Stimulated activated effector memory CD8-positive, alpha-beta T cell treated with anti-CD3 and anti-CD28 coated beads, Interleukin-12 subunit alpha, Interleukin-12 subunit beta, amount 100 ng/mL, for 72 hours (primary cell): ENCODE measurements around the gene EDEM2.
"Not testable (repeated sequence)": the region's sequence is repeated elsewhere in the genome, so short reads cannot be mapped to it uniquely, and the experiment has no call there.

Source experiments
- ATAC-seq: fragments of 150-1000 bp; cut with Tn5 transposase; 2 replicates; pipeline ENCODE4 v1.10.0; 2021
- DNase-seq, 2 donors: peaks; one replicate each; pipeline ENCODE4 v3.0.0; 2021 to 2022; ENCODE audit warnings: low spot score in 2 of 2
- H3K27ac Mint-ChIP-seq: one replicate; pipeline ENCODE4 v1.8.0; 2022; ENCODE audit warnings: mild to moderate bottlenecking, mixed read lengths
- H3K36me3 Mint-ChIP-seq: one replicate; pipeline ENCODE4 v1.8.0; 2022; ENCODE audit warnings: mild to moderate bottlenecking, mixed read lengths
- H3K4me1 Mint-ChIP-seq: one replicate; pipeline ENCODE4 v1.8.0; 2022; ENCODE audit warnings: mixed read lengths
- H3K4me3 Mint-ChIP-seq: one replicate; pipeline ENCODE4 v1.8.0; 2022; ENCODE audit warnings: mild to moderate bottlenecking, mixed read lengths
- H3K9me3 Mint-ChIP-seq: one replicate; pipeline ENCODE4 v1.8.0; 2022; ENCODE audit warnings: mixed read lengths

The EDEM2 gene

DNA sequence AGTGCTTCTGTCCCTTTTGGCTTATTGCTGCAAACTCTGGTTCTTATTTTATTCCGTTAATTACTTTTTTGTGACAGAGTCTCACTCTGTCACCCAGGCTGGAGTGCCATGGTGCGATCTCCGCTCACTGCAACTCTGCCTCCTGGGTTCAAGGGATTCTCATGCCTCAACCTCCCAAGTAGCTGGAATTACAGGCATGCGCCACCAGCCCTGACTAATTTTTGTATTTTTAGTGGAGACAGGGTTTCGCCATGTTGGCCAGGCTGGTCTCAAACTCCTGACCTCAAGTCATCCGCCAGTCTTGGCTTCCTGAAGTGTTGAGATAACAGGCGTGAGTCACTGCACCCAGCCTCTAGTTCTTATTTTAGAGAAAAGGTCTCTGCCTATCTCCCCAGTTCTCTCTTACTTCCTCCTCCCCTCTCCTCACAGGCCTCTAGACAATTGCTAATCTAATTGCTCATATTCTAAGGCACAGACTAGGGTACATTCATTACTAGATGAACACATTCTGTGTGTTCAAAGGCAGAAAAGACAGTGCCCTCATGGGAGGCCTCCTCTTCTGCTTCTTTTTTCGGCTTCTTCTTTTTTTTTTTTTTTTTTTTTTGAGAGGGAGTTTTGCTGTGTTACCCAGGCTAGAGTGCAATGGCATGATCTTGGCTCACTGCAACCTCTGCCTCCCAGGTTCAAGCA, 27.0 kb downstream of the EDEM2 start:
- H3K27ac Mint-ChIP-seq, result peak overlapping the region; percentile 89
- ATAC-seq, result peak; percentile 97

DNA sequence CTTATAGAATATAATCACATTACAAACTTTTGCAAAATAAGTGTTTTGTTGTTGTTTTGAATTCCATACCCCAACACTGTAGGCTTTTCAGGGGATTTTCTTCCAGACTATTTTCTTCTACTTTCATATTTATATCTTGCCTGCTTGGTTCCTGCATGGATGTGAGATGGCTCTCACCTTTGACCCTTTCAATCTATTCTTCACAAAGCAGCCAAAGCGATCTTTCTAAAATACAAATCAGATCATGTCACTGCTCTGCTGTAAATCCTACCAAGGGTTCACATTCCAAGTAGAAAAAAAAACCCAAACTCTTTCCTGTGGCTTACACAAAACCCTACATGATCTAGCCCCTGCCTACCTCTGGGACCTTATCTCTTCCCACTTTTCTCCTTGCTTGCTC, 29.5 kb downstream of the EDEM2 start:
- Mint-ChIP-seq H3K36me3 (peaks cover 99% of the 10 kb centered on the region), H3K4me3 (no peak overlapping the region), H3K4me1 (peaks cover 52% of the 10 kb centered on the region), H3K9me3 (no peaks in the 10 kb centered on the region), H3K27ac (peak overlapping the region; percentile 84)
- DNase-seq (no peak), ATAC-seq (no peak)

More for the DNA sequence above, 27.0 kb downstream of the EDEM2 start:
- Mint-ChIP-seq H3K4me1 (peaks cover 52% of the 10 kb centered on the region), H3K36me3 (peaks cover 99% of the 10 kb centered on the region), H3K9me3 (no peaks in the 10 kb centered on the region), H3K4me3 (peak overlapping the region; percentile 22)
- peak in 1 of 2 donors; percentile 68 for DNase-seq

- Mint-ChIP-seq H3K27ac (peak overlapping the region; percentile 84), H3K4me3 (peak overlapping the region; percentile 10), H3K4me1 (peaks cover 52% of the 10 kb centered on the region), H3K36me3 (peaks cover 99% of the 10 kb centered on the region), H3K9me3 (no peaks in the 10 kb centered on the region)
- no peak for DNase-seq
- ATAC-seq, result peak; percentile 61
These were observed 29.9 kb downstream of the EDEM2 start for GRCh38 chr20:35117196-35117595.

DNA sequence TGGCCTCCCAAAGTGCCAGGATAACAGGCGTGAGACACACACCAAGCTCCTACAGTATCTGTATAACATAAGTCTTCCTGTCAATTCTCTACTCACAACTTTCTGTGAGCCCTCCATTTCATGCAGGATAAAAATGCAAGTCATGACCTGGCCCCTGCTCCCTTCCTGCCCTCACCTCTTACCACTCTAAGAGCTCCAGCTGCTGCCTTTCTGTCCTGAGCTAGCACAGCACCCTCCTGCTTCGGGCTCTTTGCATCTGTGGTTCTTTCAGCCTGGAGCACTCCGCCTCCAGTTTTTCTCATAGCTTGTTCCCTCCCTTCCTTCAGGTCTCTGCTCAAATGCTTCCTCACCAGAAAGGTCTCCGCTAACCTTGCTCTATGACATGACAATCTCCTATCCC, 30.9 kb downstream of the EDEM2 start:
- DNase-seq (no peak), ATAC-seq (no peak)
- H3K4me1 Mint-ChIP-seq, result peaks cover 53% of the 10 kb centered on the region
- peak overlapping the region; percentile 84 for H3K27ac Mint-ChIP-seq
- H3K9me3 Mint-ChIP-seq, result no peaks in the 10 kb centered on the region
- peaks cover 89% of the 10 kb centered on the region for H3K36me3 Mint-ChIP-seq
- H3K4me3 Mint-ChIP-seq, result peak overlapping the region; percentile 10

DNA sequence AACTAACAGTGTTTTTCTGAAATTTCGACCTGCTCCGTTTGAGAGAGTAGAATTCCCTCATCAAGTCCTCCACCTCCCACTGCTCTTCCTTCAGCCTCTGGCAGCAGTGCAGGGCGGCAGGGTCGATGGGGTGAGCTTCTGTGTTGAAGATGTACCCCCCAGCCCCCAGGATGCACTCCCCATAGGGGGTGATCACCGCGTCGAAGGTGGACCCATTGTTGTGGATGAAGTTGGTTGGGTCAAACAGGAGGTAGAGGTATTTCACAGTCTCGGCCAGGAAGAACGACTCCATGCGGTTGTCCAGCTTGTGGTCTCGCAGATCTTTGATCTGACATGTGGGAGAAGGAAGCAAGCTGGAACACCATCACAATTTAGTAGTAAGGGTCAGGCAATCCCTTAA, 31.5 kb downstream of the EDEM2 start:
- no peaks in the 10 kb centered on the region for H3K9me3 Mint-ChIP-seq
- no peak overlapping the region for H3K4me3 Mint-ChIP-seq
- peak overlapping the region; percentile 84 for H3K27ac Mint-ChIP-seq
- peaks cover 50% of the 10 kb centered on the region for H3K4me1 Mint-ChIP-seq
- H3K36me3 Mint-ChIP-seq, result peaks cover 84% of the 10 kb centered on the region
- ATAC-seq (no peak), DNase-seq (no peak)

GRCh38 chr20:35112276-35112675, 34.9 kb downstream of the EDEM2 start:
- not testable (repeated sequence) for H3K4me3 Mint-ChIP-seq, DNase-seq, H3K9me3 Mint-ChIP-seq, ATAC-seq
- Mint-ChIP-seq H3K4me1 (peaks cover 22% of the 10 kb centered on the region), H3K36me3 (peaks cover 57% of the 10 kb centered on the region), H3K27ac (peak overlapping the region; percentile 82)

DNA sequence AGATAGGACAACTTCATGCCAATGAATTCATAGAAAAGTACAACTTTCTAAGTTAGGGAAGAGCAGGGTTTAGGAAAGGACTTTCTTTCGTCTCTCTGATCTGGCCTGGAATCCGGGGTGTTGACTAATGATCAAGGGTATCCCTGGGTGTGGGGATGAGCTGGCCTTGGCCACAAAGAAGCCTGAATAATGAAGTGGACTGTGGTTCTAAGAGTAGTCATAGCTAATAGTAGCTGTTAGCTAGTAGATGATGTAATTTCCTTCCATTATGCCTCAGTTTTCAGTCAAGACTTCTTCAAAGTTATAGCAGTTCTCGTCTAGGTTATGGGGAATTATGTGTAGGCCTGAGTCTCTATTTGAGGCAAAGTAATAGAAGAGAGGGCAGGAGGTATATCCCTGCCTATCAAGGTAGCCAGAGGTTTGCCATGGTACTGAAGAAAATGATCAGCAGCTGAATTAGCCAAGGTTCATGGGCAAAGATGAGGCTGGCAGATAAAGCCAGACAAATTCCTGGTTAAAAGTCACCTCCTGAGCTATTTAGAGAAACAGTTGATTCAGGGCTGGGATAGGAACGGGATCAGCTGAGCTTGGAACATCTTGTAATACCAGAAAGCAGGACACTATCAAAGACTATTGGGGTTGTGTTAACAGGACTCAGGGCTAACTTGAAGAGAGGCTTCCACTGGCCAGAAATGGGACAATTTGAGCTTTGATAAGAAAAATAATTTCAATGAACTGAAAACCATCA, 35.8 kb downstream of the EDEM2 start:
- no peak overlapping the region for H3K4me3 Mint-ChIP-seq
- peaks cover 47% of the 10 kb centered on the region for H3K36me3 Mint-ChIP-seq
- peak overlapping the region; percentile 82 for H3K27ac Mint-ChIP-seq
- DNase-seq, result no peak
- no peaks in the 10 kb centered on the region for H3K9me3 Mint-ChIP-seq
- ATAC-seq, result peak; percentile 70
- peaks cover 14% of the 10 kb centered on the region for H3K4me1 Mint-ChIP-seq

DNA sequence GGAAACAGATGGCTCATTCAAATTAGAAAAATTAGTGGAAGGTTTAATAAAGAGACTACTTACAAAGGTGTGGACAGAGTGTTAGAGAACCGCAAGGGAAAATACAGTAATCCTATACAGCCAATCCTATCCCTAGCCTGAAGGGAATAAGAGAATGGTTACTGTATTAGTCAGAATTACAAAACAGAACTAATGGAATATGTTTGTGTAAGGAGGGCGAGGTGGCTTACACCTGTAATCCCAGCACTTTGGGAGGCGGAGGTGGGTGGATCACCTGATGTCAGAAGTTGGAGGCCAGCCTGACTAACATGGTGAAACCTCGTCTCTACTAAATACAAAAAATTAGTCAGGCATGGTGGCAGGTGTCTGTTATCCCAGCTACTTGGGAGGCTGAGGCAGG, 38.2 kb downstream of the EDEM2 start:
- no peak for DNase-seq
- Mint-ChIP-seq H3K9me3 (no peaks in the 10 kb centered on the region), H3K27ac (no peak overlapping the region), H3K36me3 (peaks cover 23% of the 10 kb centered on the region), H3K4me1 (peaks cover 7% of the 10 kb centered on the region), H3K4me3 (no peak overlapping the region)
- ATAC-seq, result no peak

- Mint-ChIP-seq H3K4me3 (no peak overlapping the region), H3K4me1 (peaks cover 7% of the 10 kb centered on the region), H3K27ac (no peak overlapping the region), H3K36me3 (peaks cover 6% of the 10 kb centered on the region), H3K9me3 (no peaks in the 10 kb centered on the region)
- no peak for DNase-seq
- ATAC-seq, result no peak
These were observed 40.2 kb downstream of the EDEM2 start for GRCh38 chr20:35106827-35107380.

GRCh38 chr20:35104685-35105295, 42.3 kb downstream of the EDEM2 start:
- no peaks in the 10 kb centered on the region for H3K9me3 Mint-ChIP-seq

GRCh38 chr20:35101620-35102019, 45.5 kb downstream of the EDEM2 start:
- DNase-seq (no peak), ATAC-seq (no peak)
- no peak overlapping the region for H3K4me3 Mint-ChIP-seq
- no peak overlapping the region for H3K27ac Mint-ChIP-seq
- H3K4me1 Mint-ChIP-seq, result no peaks in the 10 kb centered on the region
- H3K36me3 Mint-ChIP-seq, result no peaks in the 10 kb centered on the region
- H3K9me3 Mint-ChIP-seq, result no peaks in the 10 kb centered on the region

More at GRCh38 chr20:35104685-35105295, 42.3 kb downstream of the EDEM2 start:
- no peak for ATAC-seq
- no peaks in the 10 kb centered on the region for H3K36me3 Mint-ChIP-seq
- no peak overlapping the region for H3K4me3 Mint-ChIP-seq
- no peaks in the 10 kb centered on the region for H3K4me1 Mint-ChIP-seq
- no peak for DNase-seq
- H3K27ac Mint-ChIP-seq, result no peak overlapping the region

DNA sequence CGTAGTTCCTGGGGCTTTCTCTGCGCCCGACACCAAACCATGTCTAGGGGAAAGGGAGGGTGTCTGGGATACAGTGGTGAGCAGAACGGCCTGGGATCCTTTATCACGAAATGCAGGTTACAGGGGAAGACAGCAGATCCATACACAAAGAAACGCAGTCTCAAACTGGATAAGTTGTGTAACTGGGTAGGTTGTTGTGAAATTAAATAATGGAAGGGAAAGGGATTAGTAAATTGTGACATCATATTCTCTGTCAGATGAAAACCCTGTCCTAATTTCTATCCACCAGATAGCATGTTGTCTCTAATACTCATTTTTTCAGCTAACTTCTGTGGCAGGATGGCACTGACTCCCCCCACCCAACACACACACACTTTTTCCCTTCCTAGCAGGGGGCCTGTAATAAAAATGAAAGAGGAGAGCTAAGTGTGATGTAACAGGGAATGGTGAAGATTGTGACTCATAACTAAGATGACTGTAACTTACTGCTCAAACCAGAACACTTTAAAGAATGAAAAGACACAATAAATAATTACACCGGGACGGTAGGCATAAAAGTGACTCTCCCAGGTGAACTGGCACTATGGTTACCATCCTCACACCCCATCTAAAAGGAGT, 53.8 kb downstream of the EDEM2 start:
- H3K9me3 Mint-ChIP-seq, result no peaks in the 10 kb centered on the region
- H3K4me3 Mint-ChIP-seq, result peak overlapping the region; percentile 81
- H3K27ac Mint-ChIP-seq, result peak overlapping the region; percentile 89
- H3K36me3 Mint-ChIP-seq, result peaks cover 38% of the 10 kb centered on the region
- peak in 1 of 2 donors; percentile 72 for DNase-seq
- ATAC-seq, result peak; percentile 60
- H3K4me1 Mint-ChIP-seq, result peaks cover 38% of the 10 kb centered on the region

GRCh38 chr20:35092524-35093266, 54.4 kb downstream of the EDEM2 start, which contains the start of gene TRPC4AP:
Gene TRPC4AP (minus strand): TSS chr20:35092807. CDS start chr20:35092781, 26 bp downstream.
- Mint-ChIP-seq H3K9me3 (no peaks in the 10 kb centered on the region), H3K4me1 (peaks cover 43% of the 10 kb centered on the region)

GRCh38 chr20:35091816-35092523, 55.2 kb downstream of the EDEM2 start:
- peak overlapping the region; percentile 81 for H3K4me3 Mint-ChIP-seq

More at GRCh38 chr20:35092524-35093266, 54.4 kb downstream of the EDEM2 start, which contains the start of gene TRPC4AP:
- H3K36me3 Mint-ChIP-seq, result peaks cover 39% of the 10 kb centered on the region
- H3K27ac Mint-ChIP-seq, result peak within 1 kb of the TSS; percentile 89
- peak; percentile 95 for ATAC-seq
- DNase-seq, result peak; percentile 90 to 93
- H3K4me3 Mint-ChIP-seq, result peak within 1 kb of the TSS; percentile 81

More at GRCh38 chr20:35091816-35092523, 55.2 kb downstream of the EDEM2 start:
- peak overlapping the region; percentile 89 for H3K27ac Mint-ChIP-seq
- DNase-seq (peak in 1 of 2 donors; percentile 52), ATAC-seq (peak; percentile 31)
- H3K9me3 Mint-ChIP-seq, result no peaks in the 10 kb centered on the region
- peaks cover 47% of the 10 kb centered on the region for H3K4me1 Mint-ChIP-seq
- peaks cover 46% of the 10 kb centered on the region for H3K36me3 Mint-ChIP-seq
